MM.1S (cell line): ENCODE measurements around the gene WASF2.

Source experiments
- DNase-seq: peaks from one replicate; pipeline ENCODE4 v3.0.0-alpha.2; 2015
- H2AFZ ChIP-seq: fragments of 300-600 bp; sonication (generic); 2 replicates; pipeline ENCODE4 v1.6.0; 2016; ENCODE audit warnings: antibody characterized with exemption, low read length
- H3F3A ChIP-seq: fragments of 300-600 bp; sonication (generic); 2 replicates; pipeline ENCODE4 v1.6.1; 2016; ENCODE audit warnings: mild to moderate bottlenecking, antibody characterized with exemption, low read length, moderate library complexity, mixed read lengths; ENCODE audit not compliant: insufficient read depth
- H3K27ac ChIP-seq: fragments of 300-600 bp; sonication (generic); 2 replicates; pipeline ENCODE4 v1.5.1; 2016; ENCODE audit warnings: mild to moderate bottlenecking, low read length
- H3K27me3 ChIP-seq: fragments of 300-600 bp; sonication (generic); replicated peaks from 2 replicates; pipeline ENCODE4 v1.6.0; 2016; ENCODE audit warnings: low read length; ENCODE audit not compliant: insufficient read depth
- H3K36me3 ChIP-seq: fragments of 300-600 bp; sonication (generic); replicated peaks from 2 replicates; pipeline ENCODE4 v1.6.1; 2016; ENCODE audit warnings: mild to moderate bottlenecking, low read length, mixed read lengths; ENCODE audit not compliant: insufficient read depth
- H3K4me1 ChIP-seq: fragments of 300-600 bp; sonication (generic); 2 replicates; pipeline ENCODE4 v1.6.1; 2016; ENCODE audit warnings: low read length, mixed read lengths
- H3K4me2 ChIP-seq: fragments of 300-600 bp; sonication (generic); 2 replicates; pipeline ENCODE4 v1.6.0; 2016; ENCODE audit warnings: low read depth, low read length
- H3K4me3 ChIP-seq: fragments of 300-600 bp; sonication (generic); 2 replicates; pipeline ENCODE4 v1.5.1; 2016; ENCODE audit warnings: low read length, mixed read lengths
- H3K79me2 ChIP-seq: fragments of 300-600 bp; sonication (generic); 2 replicates; pipeline ENCODE4 v1.6.1; 2016; ENCODE audit warnings: mixed run types, low read length, mixed read lengths
- H3K9ac ChIP-seq: fragments of 300-600 bp; sonication (generic); 2 replicates; pipeline ENCODE4 v1.6.1; 2016; ENCODE audit warnings: low read length, mixed read lengths
- H3K9me2 ChIP-seq: fragments of 300-600 bp; sonication (generic); replicated peaks from 2 replicates; pipeline ENCODE4 v1.6.1; 2016; ENCODE audit warnings: mild to moderate bottlenecking, low read length, mixed read lengths; ENCODE audit not compliant: insufficient read depth
- H3K9me3 ChIP-seq: fragments of 300-600 bp; sonication (generic); replicated peaks from 2 replicates; pipeline ENCODE4 v1.6.1; 2016; ENCODE audit warnings: mild to moderate bottlenecking, low read length, mixed read lengths; ENCODE audit not compliant: insufficient read depth
- H4K20me1 ChIP-seq: fragments of 300-600 bp; sonication (generic); 2 replicates; pipeline ENCODE4 v1.6.1; 2016; ENCODE audit warnings: mild to moderate bottlenecking, low read length, moderate library complexity, mixed read lengths; ENCODE audit not compliant: insufficient read depth
- CTCF ChIP-seq: fragments of 300-600 bp; sonication (generic); IDR thresholded peaks from 2 replicates; pipeline ENCODE4 v1.5.1; 2016; ENCODE audit warnings: antibody characterized with exemption, low read length, mixed read lengths
- EZH2 ChIP-seq: fragments of 300-600 bp; sonication (generic); optimal IDR thresholded peaks from 2 replicates; pipeline ENCODE3; 2017; ENCODE audit warnings: low read depth, mild to moderate bottlenecking, antibody characterized with exemption, low read length, mixed read lengths
- EZH2phosphoT487 ChIP-seq: fragments of 300-600 bp; sonication (generic); IDR thresholded peaks from 2 replicates; pipeline ENCODE4 v1.6.1; 2018; ENCODE audit warnings: antibody characterized with exemption, low read length

The WASF2 gene

GRCh38 chr1:27527890-27528817, 38.2 kb upstream of the WASF2 start:
- Histone ChIP-seq H3K9ac (no peak overlapping the region), H3K4me1 (peaks cover 8% of the 10 kb centered on the region), H3F3A (no peaks in the 10 kb centered on the region), H3K27me3 (no peaks in the 10 kb centered on the region; the same call in 1 of the 2 replicates), H3K4me3 (peak overlapping the region; percentile 48), H2AFZ (peak overlapping the region; percentile 36; the same call in 1 of the 2 replicates), H4K20me1 (no peaks in the 10 kb centered on the region), H3K9me3 (no peaks in the 10 kb centered on the region), H3K79me2 (no peaks in the 10 kb centered on the region), H3K36me3 (no peaks in the 10 kb centered on the region), H3K9me2 (no peaks in the 10 kb centered on the region), H3K27ac (no peak overlapping the region), H3K4me2 (peak overlapping the region; percentile 64)
- DNase-seq = peak; percentile 33
- TF ChIP-seq EZH2phosphoT487 = no peak
- TF ChIP-seq CTCF = no peak
- no peak for TF ChIP-seq EZH2

GRCh38 chr1:27527223-27527889, 37.4 kb upstream of the WASF2 start:
- peak overlapping the region; percentile 36; the same call in 1 of the 2 replicates for H2AFZ ChIP-seq
- TF ChIP-seq EZH2phosphoT487 (no peak), EZH2 (no peak), CTCF (no peak)
- peaks cover 8% of the 10 kb centered on the region for H3K4me1 ChIP-seq
- DNase-seq = no peak
- no peaks in the 10 kb centered on the region for H3K36me3 ChIP-seq
- H3K4me3 ChIP-seq = peak overlapping the region; percentile 48
- H3K9me2 ChIP-seq = no peaks in the 10 kb centered on the region
- H3K27ac ChIP-seq = no peak overlapping the region
- no peaks in the 10 kb centered on the region; the same call in 1 of the 2 replicates for H3K27me3 ChIP-seq
- no peaks in the 10 kb centered on the region for H3K9me3 ChIP-seq
- no peaks in the 10 kb centered on the region for H3K79me2 ChIP-seq
- peak overlapping the region; percentile 64; the same call in 1 of the 2 replicates for H3K4me2 ChIP-seq
- no peak overlapping the region for H3K9ac ChIP-seq
- H4K20me1 ChIP-seq = no peaks in the 10 kb centered on the region
- H3F3A ChIP-seq = no peaks in the 10 kb centered on the region

GRCh38 chr1:27526569-27527222, 36.7 kb upstream of the WASF2 start:
- no peak overlapping the region for H3K9ac ChIP-seq
- no peaks in the 10 kb centered on the region for H4K20me1 ChIP-seq
- TF ChIP-seq EZH2phosphoT487 (no peak), EZH2 (no peak)
- H3K27me3 ChIP-seq = no peaks in the 10 kb centered on the region; the same call in 1 of the 2 replicates
- no peaks in the 10 kb centered on the region for H3K9me3 ChIP-seq
- H3K4me1 ChIP-seq = peaks cover 8% of the 10 kb centered on the region
- no peak overlapping the region for H2AFZ ChIP-seq
- no peak overlapping the region for H3K4me2 ChIP-seq
- H3K36me3 ChIP-seq = no peaks in the 10 kb centered on the region
- no peak for DNase-seq
- H3F3A ChIP-seq = no peaks in the 10 kb centered on the region
- H3K4me3 ChIP-seq = no peak overlapping the region
- H3K9me2 ChIP-seq = no peaks in the 10 kb centered on the region
- no peaks in the 10 kb centered on the region for H3K79me2 ChIP-seq
- H3K27ac ChIP-seq = no peak overlapping the region
